HG03342 (cell line): ENCODE data around the gene TJP3.

ENCODE experiments used
- ATAC-seq: cut with Tn5 transposase; IDR thresholded peaks from one replicate; pipeline ENCODE4 v1.9.1; 2021; ENCODE audit warnings: mild to moderate bottlenecking, moderate library complexity; ENCODE audit not compliant: unreplicated experiment

TJP3 gene

GRCh38 chr19:3710265-3710812, 2.2 kb downstream of the TJP3 start:
- ATAC-seq, result no peak

GRCh38 chr19:3712663-3713611, 4.8 kb downstream of the TJP3 start:
- no peak for ATAC-seq

GRCh38 chr19:3716147-3716668, 8.0 kb downstream of the TJP3 start:
- ATAC-seq, result no peak

GRCh38 chr19:3719868-3720267, 11.7 kb downstream of the TJP3 start:
- ATAC-seq, result no peak

- ATAC-seq, result no peak
Observed at GRCh38 chr19:3720349-3720917, 12.2 kb downstream of the TJP3 start.

- no peak for ATAC-seq
Observed at GRCh38 chr19:3721131-3721886, 13.1 kb downstream of the TJP3 start.

- no peak for ATAC-seq
Observed at GRCh38 chr19:3721887-3722442, 13.8 kb downstream of the TJP3 start.

- ATAC-seq, result no peak
Observed at GRCh38 chr19:3722443-3723109, 14.4 kb downstream of the TJP3 start.

- no peak for ATAC-seq
Observed at GRCh38 chr19:3723110-3723488, 14.9 kb downstream of the TJP3 start.

- no peak for ATAC-seq
Observed at GRCh38 chr19:3723883-3724282, 15.7 kb downstream of the TJP3 start.

GRCh38 chr19:3725121-3725520, 16.9 kb downstream of the TJP3 start:
- no peak for ATAC-seq

GRCh38 chr19:3725640-3726310, 17.6 kb downstream of the TJP3 start:
- ATAC-seq, result no peak

GRCh38 chr19:3730457-3730958, 22.3 kb downstream of the TJP3 start:
- ATAC-seq, result no peak

GRCh38 chr19:3732108-3732507, 23.9 kb downstream of the TJP3 start:
- no peak for ATAC-seq

- no peak for ATAC-seq
Observed at GRCh38 chr19:3733549-3734309, 25.5 kb downstream of the TJP3 start.

GRCh38 chr19:3734310-3734600, 26.1 kb downstream of the TJP3 start:
- no peak for ATAC-seq

GRCh38 chr19:3736106-3736724, 28.0 kb downstream of the TJP3 start:
- no peak for ATAC-seq

- no peak for ATAC-seq
Observed at GRCh38 chr19:3737487-3738205, 29.5 kb downstream of the TJP3 start.
